K562 (cell line): ENCODE results near the gene TFPT. TPM values are rescaled to one million over a fixed set of nuclear protein-coding genes. Genes with fewer than 3 reads are reported as not detected.

ENCODE experiments used
- ATAC-seq: fragments of 200-7000 bp; cut with Tn5 transposase; 3 replicates; pipeline ENCODE4 v1.9.1; 2020; ENCODE audit warnings: moderate library complexity
- BruUV-seq: library from RNA; stranded (reverse); fragments of 400-500 nt; replicated peaks from 2 replicates; lab custom pipeline; 2021; lab: Mats Ljungman, UMichigan
- CTCF ChIA-PET: fragments of 300-600 bp; formaldehyde crosslinking; extraction: SDS; loops from one replicate; lab custom pipeline; 2021; ENCODE audit warnings: low intra/inter-chr PET ratio; lab: Yijun Ruan, JAX
- POLR2A ChIA-PET: fragments of 300-600, 350-650 bp; sonication (Branson Sonifier 250); formaldehyde crosslinking; extraction: SDS; loops from one replicate; lab custom pipeline; 2021; ENCODE audit warnings: antibody characterized with exemption, inconsistent platforms; lab: Yijun Ruan, JAX
- DNase-seq, 4 experiments: peaks; one replicate each; pipeline versions ENCODE4 v3.0.0 to v3.0.0-alpha.2; 2011 to 2018; ENCODE audit warnings: low spot score in 3 of 4, mixed read lengths in 3 of 4; ENCODE audit errors: extremely low read depth in 1 of 4
- FAIRE-seq: peaks from 2 replicates; lab custom pipeline; 2011; peaks lifted over from hg19 to GRCh38; lab: Jason Lieb, UNC
- H2AFZ ChIP-seq: 2 replicates; pipeline ENCODE4 v1.6.0; 2011; ENCODE audit warnings: low read depth, low read length, control low read depth, inconsistent platforms
- H3K27ac ChIP-seq: fragments of 200-600 bp; 3 replicates; pipeline ENCODE4 v1.8.0; 2011; ENCODE audit warnings: low read depth, mild to moderate bottlenecking, control low read depth, inconsistent platforms, low read length, moderate library complexity, mixed read lengths; ENCODE audit errors: extremely low read depth
- H3K27me3 ChIP-seq, 2 experiments: fragments of 300-600 bp in 1 of 2; 2 replicates in 1 of 2; 3 replicates in 1 of 2; pipeline versions ENCODE4 v1.6.0 to v1.8.0; 2011; ENCODE audit warnings: inconsistent platforms in 2 of 2, low read length in 2 of 2, mild to moderate bottlenecking in 1 of 2, mixed read lengths in 1 of 2, moderate library complexity in 1 of 2; ENCODE audit not compliant: control insufficient read depth in 2 of 2, insufficient read depth in 2 of 2
- H3K36me3 ChIP-seq: fragments of 300-600 bp; 3 replicates; pipeline ENCODE4 v1.8.0; 2011; ENCODE audit warnings: mild to moderate bottlenecking, low read length, inconsistent platforms; ENCODE audit not compliant: control insufficient read depth, insufficient read depth
- H3K4me1 ChIP-seq, 2 experiments: fragments of 200-600 bp in 1 of 2; replicated peaks in 1 of 2; 2 replicates in 1 of 2; 3 replicates in 1 of 2; pipeline versions ENCODE4 v1.5.1 to v1.8.0; 2011; ENCODE audit warnings: inconsistent platforms in 2 of 2, low read length in 2 of 2, mild to moderate bottlenecking in 1 of 2, mixed read lengths in 1 of 2, moderate library complexity in 1 of 2; ENCODE audit not compliant: control insufficient read depth in 2 of 2, insufficient read depth in 2 of 2
- H3K4me2 ChIP-seq: 2 replicates; pipeline ENCODE4 v1.6.1; 2011; ENCODE audit warnings: low read length, control low read depth, inconsistent platforms, mixed read lengths; ENCODE audit not compliant: insufficient read depth
- H3K4me3 ChIP-seq: fragments of 200-600 bp; sonication (generic), shearing (Covaris generic); 2 replicates; pipeline ENCODE4 v1.5.1; 2016; ENCODE audit warnings: control low read depth, inconsistent platforms
- H3K79me2 ChIP-seq: fragments of 200-600 bp; 3 replicates; pipeline ENCODE4 v1.8.0; 2011; ENCODE audit warnings: low read length, inconsistent platforms; ENCODE audit not compliant: control insufficient read depth, insufficient read depth
- H3K9ac ChIP-seq, 2 experiments: 2 replicates each; pipeline versions ENCODE4 v1.6.0 to v1.6.1; 2011; ENCODE audit warnings: low read depth in 2 of 2, low read length in 2 of 2, control low read depth in 1 of 2, inconsistent platforms in 1 of 2, mild to moderate bottlenecking in 1 of 2, mixed read lengths in 1 of 2; ENCODE audit not compliant: insufficient read depth in 1 of 2
- H3K9me1 ChIP-seq: one replicate; pipeline ENCODE4 v1.6.0; 2011; ENCODE audit warnings: inconsistent platforms, mild to moderate bottlenecking, low read length, moderate library complexity; ENCODE audit not compliant: control insufficient read depth, insufficient read depth
- H3K9me3 ChIP-seq: replicated peaks from 2 replicates; pipeline ENCODE4 v1.5.1; 2011; ENCODE audit warnings: low read depth, low read length, inconsistent platforms; ENCODE audit not compliant: control insufficient read depth, insufficient read depth
- H4K20me1 ChIP-seq: replicated peaks from 2 replicates; pipeline ENCODE4 v1.6.1; 2011; ENCODE audit warnings: low read length, inconsistent platforms, mixed read lengths; ENCODE audit not compliant: control insufficient read depth, insufficient read depth
- PTTG1 ChIP-seq: fragments of 450-650 bp; IDR thresholded peaks from 2 replicates; pipeline ENCODE4 v1.6.1; 2016; ENCODE audit warnings: low read depth, mild to moderate bottlenecking, missing genetic modification characterization, missing compliant biosample characterization
- SRSF1 ChIP-seq: fragments of 200-400 bp; formaldehyde crosslinking; IDR thresholded peaks from 2 replicates; pipeline ENCODE4 v1.6.1; 2017; ENCODE audit warnings: mild to moderate bottlenecking, low read depth, low read length, moderate library complexity
- WGBS: fragments of 100-300 bp; shearing (Covaris generic); methylation state at CpG from one replicate; pipeline ENCODE4 v1.1.6; 2016; ENCODE audit warnings: low coverage, mixed read lengths; ENCODE audit not compliant: insufficient coverage; ENCODE audit errors: missing lambda C conversion rate; 5-methylcytosine and 5-hydroxymethylcytosine counted together
- in situ Hi-C: fragments of 300-500 bp; cut with MboI; formaldehyde crosslinking; loops from 4 replicates; pipeline ENCODE4 v1.15.0; 2018; ENCODE audit warnings: inconsistent platforms, mixed read lengths
- intact Hi-C: fragments of 100-400 bp; cut with micrococcal nuclease; formaldehyde crosslinking; loops from 2 replicates; pipeline ENCODE4 v1.14.2; 2022
- polyA plus RNA-seq, 8 experiments: library from polyadenylated mRNA; depleted of rRNA in 4 of 8; stranded (reverse) in 5 of 8; unstranded in 3 of 8; fragments of >200 nt; fragmentation: Nextera tagmentation in 2 of 8; fragmentation: Illumina TruSeq in 1 of 8; extraction: Ambion mirVana in 2 of 8; extraction: Trizol in 1 of 8; gene quantifications; 2 replicates each; pipeline versions ENCODE4 v1.2.1 to v1.2.3, GENCODE V29; 2011 to 2014; ENCODE audit warnings: inconsistent platforms in 1 of 8, missing spikeins in 1 of 8
- total RNA-seq, 7 experiments: library from RNA; depleted of rRNA in 6 of 7; stranded (reverse); fragments of >200 nt in 6 of 7; fragmentation: Illumina TruSeq in 2 of 7; extraction: Trizol in 2 of 7; gene quantifications; 2 replicates each; pipeline versions ENCODE4 v1.2.1 to v1.2.3, GENCODE V29; 2011 to 2021; ENCODE audit warnings: low replicate concordance in 1 of 7
- TF ChIP-seq, protein P1 (sequence below): fragments of 450-650 bp; formaldehyde crosslinking; IDR thresholded peaks from 2 replicates; pipeline ENCODE4 v1.4.0; 2020; ENCODE audit warnings: mild to moderate bottlenecking, moderate library complexity
- TF ChIP-seq, protein P2 (sequence below): fragments of 450-650 bp; formaldehyde crosslinking; IDR thresholded peaks from 2 replicates; pipeline ENCODE4 v1.4.0; 2022; ENCODE audit warnings: mild to moderate bottlenecking, moderate library complexity

The TFPT gene
- total and polyA plus RNA-seq, 9 of the 15 experiments (the other 6 are each of a cell fraction or from before 2014, with no cell fraction given): 0.72 to 16.4 (median 9.2) TPM

DNA sequence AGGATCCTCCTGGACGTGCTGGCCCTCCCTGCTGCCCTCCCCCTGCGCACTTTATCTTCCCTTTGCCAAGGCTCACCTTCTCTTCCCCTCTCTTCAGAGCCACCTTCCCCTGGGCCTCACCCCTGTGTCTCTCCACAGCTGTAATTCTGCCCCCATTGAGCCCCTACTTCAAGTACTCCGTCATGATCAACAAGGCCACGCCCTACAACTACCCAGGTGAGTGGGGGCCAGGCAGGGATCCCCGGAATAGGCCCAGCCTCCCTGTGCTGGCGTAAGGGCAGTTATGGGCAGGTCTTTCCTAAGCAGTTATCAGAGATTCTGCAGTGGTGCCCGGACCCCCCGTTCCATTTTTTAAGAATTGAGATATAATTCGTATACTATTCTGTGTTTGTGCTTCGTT, 9.7 kb downstream of the TFPT start:
- CTCF ChIA-PET: no interaction called here
- H4K20me1 ChIP-seq: peaks cover 3% of the 10 kb centered on the region; the same call in 1 of the 2 replicates
- POLR2A ChIA-PET: no interaction called here
- intact Hi-C loops: no loop called here
- H3K9me3 ChIP-seq: no peaks in the 10 kb centered on the region
- peaks cover 63% of the 10 kb centered on the region; the same call in 2 of the 3 replicates for H3K36me3 ChIP-seq
- DNase-seq (peak in 2 of 4 experiments; percentile 5 to 13), FAIRE-seq (no peak), ATAC-seq (no peak)
- no peak overlapping the region for H3K4me3 ChIP-seq
- 87% methylated on average over 10 of the region's 10 CpGs for whole genome bisulfite sequencing
- no peak for TF ChIP-seq PTTG1 (tag)
- TF ChIP-seq, protein P1, sequence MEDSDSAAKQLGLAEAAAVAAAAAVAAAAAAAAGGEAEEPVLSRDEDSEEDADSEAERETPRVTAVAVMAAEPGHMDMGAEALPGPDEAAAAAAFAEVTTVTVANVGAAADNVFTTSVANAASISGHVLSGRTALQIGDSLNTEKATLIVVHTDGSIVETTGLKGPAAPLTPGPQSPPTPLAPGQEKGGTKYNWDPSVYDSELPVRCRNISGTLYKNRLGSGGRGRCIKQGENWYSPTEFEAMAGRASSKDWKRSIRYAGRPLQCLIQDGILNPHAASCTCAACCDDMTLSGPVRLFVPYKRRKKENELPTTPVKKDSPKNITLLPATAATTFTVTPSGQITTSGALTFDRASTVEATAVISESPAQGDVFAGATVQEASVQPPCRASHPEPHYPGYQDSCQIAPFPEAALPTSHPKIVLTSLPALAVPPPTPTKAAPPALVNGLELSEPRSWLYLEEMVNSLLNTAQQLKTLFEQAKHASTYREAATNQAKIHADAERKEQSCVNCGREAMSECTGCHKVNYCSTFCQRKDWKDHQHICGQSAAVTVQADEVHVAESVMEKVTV (CRISPR knock-in tag): no peak
- TF ChIP-seq SRSF1: no peak
- TF ChIP-seq, protein P2, sequence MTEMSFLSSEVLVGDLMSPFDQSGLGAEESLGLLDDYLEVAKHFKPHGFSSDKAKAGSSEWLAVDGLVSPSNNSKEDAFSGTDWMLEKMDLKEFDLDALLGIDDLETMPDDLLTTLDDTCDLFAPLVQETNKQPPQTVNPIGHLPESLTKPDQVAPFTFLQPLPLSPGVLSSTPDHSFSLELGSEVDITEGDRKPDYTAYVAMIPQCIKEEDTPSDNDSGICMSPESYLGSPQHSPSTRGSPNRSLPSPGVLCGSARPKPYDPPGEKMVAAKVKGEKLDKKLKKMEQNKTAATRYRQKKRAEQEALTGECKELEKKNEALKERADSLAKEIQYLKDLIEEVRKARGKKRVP (CRISPR knock-in tag): no peak
- H3K9ac ChIP-seq: no peak overlapping the region
- peaks cover 0 to 31% of the 10 kb centered on the region in 2 experiments; a peak in 3 of 5 replicates for H3K4me1 ChIP-seq
- no peaks in the 10 kb centered on the region for H3K27me3 ChIP-seq
- no peak overlapping the region for H3K27ac ChIP-seq
- no peaks in the 10 kb centered on the region for H3K9me1 ChIP-seq
- in situ Hi-C loops: no loop called here
- no peak overlapping the region for H3K4me2 ChIP-seq
- H2AFZ ChIP-seq: no peak overlapping the region
- H3K79me2 ChIP-seq: peaks cover 24% of the 10 kb centered on the region
- no TSS peak for BruUV-seq
